HepG2 (cell line): ENCODE measurements around the gene GNB1. TPM values are rescaled to one million over a fixed set of nuclear protein-coding genes. Genes with fewer than 3 reads are reported as not detected.

Experiments used
- PHB2 ChIP-seq: fragments of 450-650 bp; IDR thresholded peaks from 2 replicates; pipeline ENCODE4 v1.6.1; 2018; ENCODE audit not compliant: partially characterized antibody
- THAP7 ChIP-seq: sonication (generic); formaldehyde crosslinking; IDR thresholded peaks from 2 replicates; pipeline ENCODE4 v1.8.1; 2023; ENCODE audit warnings: mild to moderate bottlenecking, missing genetic modification reagents
- THAP9 ChIP-seq: sonication (generic); formaldehyde crosslinking; IDR thresholded peaks from 2 replicates; pipeline ENCODE4; 2020; ENCODE audit warnings: missing genetic modification reagents, mild to moderate bottlenecking, borderline replicate concordance
- ZFY ChIP-seq: sonication (generic); formaldehyde crosslinking; IDR thresholded peaks from 2 replicates; pipeline ENCODE4 v1.4.0; 2020; ENCODE audit warnings: missing genetic modification reagents
- ZNF646 ChIP-seq: sonication (generic); formaldehyde crosslinking; IDR thresholded peaks from 2 replicates; pipeline ENCODE4 v1.9.0; 2021; ENCODE audit warnings: mild to moderate bottlenecking, missing genetic modification reagents
- ZNF766 ChIP-seq: sonication (generic); formaldehyde crosslinking; IDR thresholded peaks from 2 replicates; pipeline ENCODE4 v1.5.0; 2020; ENCODE audit warnings: missing genetic modification reagents, borderline replicate concordance
- ZNF775 ChIP-seq: sonication (generic); formaldehyde crosslinking; IDR thresholded peaks from 2 replicates; pipeline ENCODE4 v1.4.0; 2020; ENCODE audit warnings: missing genetic modification reagents, mild to moderate bottlenecking, moderate library complexity, borderline replicate concordance
- ZUFSP ChIP-seq: sonication (generic); formaldehyde crosslinking; IDR thresholded peaks from 2 replicates; pipeline ENCODE4 v1.9.0; 2021; ENCODE audit warnings: missing genetic modification reagents, mild to moderate bottlenecking, borderline replicate concordance
- polyA plus RNA-seq, 8 experiments: library from polyadenylated mRNA; depleted of rRNA in 3 of 8; stranded (reverse) in 7 of 8; unstranded in 1 of 8; fragments of >200 nt; fragmentation: Illumina TruSeq in 4 of 8; extraction: Trizol in 4 of 8; gene quantifications; 2 replicates each; pipeline versions ENCODE4 v1.2.1 to v1.2.3, GENCODE V29; 2011 to 2016; ENCODE audit warnings: low read depth in 4 of 8, missing spikeins in 1 of 8, mixed read lengths in 1 of 8; ENCODE audit not compliant: insufficient read depth in 1 of 8
- total RNA-seq, 5 experiments: library from RNA; depleted of rRNA; stranded (reverse); fragments of >200 nt; fragmentation: Illumina TruSeq; extraction: Trizol; gene quantifications; 2 replicates each; pipeline ENCODE4 v1.2.3, GENCODE V29; 2016; ENCODE audit warnings: low read depth in 1 of 5

Gene GNB1
- total and polyA plus RNA-seq, 2 of the 13 experiments (the other 11 are each of a cell fraction or from before 2014, with no cell fraction given), result 66.2 to 327 TPM

- TF ChIP-seq ZFY (CRISPR knock-in tag) (peak; percentile 46; the same call in 1 of the 2 replicates), PHB2 (no peak), ZNF775 (no peak), ZUFSP (CRISPR knock-in tag) (no peak), ZNF766 (CRISPR knock-in tag) (no peak), THAP7 (no peak), THAP9 (CRISPR knock-in tag) (no peak), ZNF646 (0 out of 2 replicates have a peak, but pooled peaks have one; percentile 30)
Measured at GRCh38 chr1:1917995-1918900, 27.4 kb upstream of the GNB1 start (continued).
